GM12873 (cell line): ENCODE results near the gene ENDOV.

Experiments used
- CTCF ChIP-seq: IDR thresholded peaks from 2 replicates; pipeline ENCODE4 v1.5.1; 2012; ENCODE audit warnings: low read depth, mild to moderate bottlenecking, moderate library complexity, low read length, control low read depth; ENCODE audit not compliant: insufficient read depth; ENCODE audit errors: missing control alignments

Gene ENDOV

GRCh38 chr17:80382446-80382845, 32.5 kb upstream of the ENDOV start:
- TF ChIP-seq CTCF, result no peak

- TF ChIP-seq CTCF, result no peak
Measured at GRCh38 chr17:80382956-80383355, 32.0 kb upstream of the ENDOV start.

- TF ChIP-seq CTCF, result no peak
Measured at GRCh38 chr17:80384078-80384960, 30.6 kb upstream of the ENDOV start.

- TF ChIP-seq CTCF, result no peak
Measured at GRCh38 chr17:80385046-80385445, 29.9 kb upstream of the ENDOV start.

GRCh38 chr17:80386341-80386740, 28.6 kb upstream of the ENDOV start:
- TF ChIP-seq CTCF, result no peak

GRCh38 chr17:80387071-80387470, 27.9 kb upstream of the ENDOV start:
- no peak for TF ChIP-seq CTCF

GRCh38 chr17:80388175-80388574, 26.8 kb upstream of the ENDOV start:
- no peak for TF ChIP-seq CTCF
